HG03521 (cell line): ENCODE data around the gene CAPG.
A peak's percentile ranks its signal among the peaks of the same experiment; 100 is the strongest.
"Not testable (repeated sequence)": the region's sequence is repeated elsewhere in the genome, so short reads cannot be mapped to it uniquely, and the experiment has no call there.

ENCODE experiments used
- ATAC-seq: cut with Tn5 transposase; IDR thresholded peaks from one replicate; pipeline ENCODE4 v1.9.1; 2021; ENCODE audit warnings: mild to moderate bottlenecking, moderate library complexity; ENCODE audit not compliant: unreplicated experiment

The CAPG gene

GRCh38 chr2:85421260-85422071, 11.3 kb upstream of the CAPG start:
- ATAC-seq: no peak

GRCh38 chr2:85420536-85421259, 10.5 kb upstream of the CAPG start:
- ATAC-seq: peak; percentile 41

- no peak for ATAC-seq
Measured at GRCh38 chr2:85419009-85419675, 9.0 kb upstream of the CAPG start.

- ATAC-seq: peak; percentile 81
Measured at GRCh38 chr2:85418132-85419008, 8.2 kb upstream of the CAPG start, which contains the start of gene SH2D6. TSS of gene SH2D6 (plus strand) at chr2:85418714. CDS start at chr2:85429466, 10,752 bp downstream.

- no peak for ATAC-seq
Measured at GRCh38 chr2:85415980-85416650, 5.9 kb upstream of the CAPG start.

- no peak for ATAC-seq
Measured at GRCh38 chr2:85414761-85415553, 4.8 kb upstream of the CAPG start.

- not testable (repeated sequence) for ATAC-seq
Measured at GRCh38 chr2:85414421-85414759, 4.2 kb upstream of the CAPG start.

GRCh38 chr2:85413592-85414420, 3.6 kb upstream of the CAPG start:
- ATAC-seq: no peak

- ATAC-seq: no peak
Measured at GRCh38 chr2:85411405-85411748, 1.2 kb upstream of the CAPG start.

GRCh38 chr2:85410584-85411404, 628 bp upstream of the CAPG start:
- ATAC-seq: no peak

GRCh38 chr2:85405201-85406059, 4.7 kb downstream of the CAPG start:
- peak; percentile 49 for ATAC-seq

GRCh38 chr2:85401844-85402243, 8.3 kb downstream of the CAPG start:
- ATAC-seq: no peak

- ATAC-seq: no peak
Measured at GRCh38 chr2:85401464-85401805, 8.7 kb downstream of the CAPG start.

- no peak for ATAC-seq
Measured at GRCh38 chr2:85400541-85401463, 9.4 kb downstream of the CAPG start.

GRCh38 chr2:85400023-85400422, 10.1 kb downstream of the CAPG start:
- ATAC-seq: no peak

- ATAC-seq: no peak
Measured at GRCh38 chr2:85399183-85399455, 11.0 kb downstream of the CAPG start.
